Measurements from ENCODE around the gene ABI2.

DNA sequence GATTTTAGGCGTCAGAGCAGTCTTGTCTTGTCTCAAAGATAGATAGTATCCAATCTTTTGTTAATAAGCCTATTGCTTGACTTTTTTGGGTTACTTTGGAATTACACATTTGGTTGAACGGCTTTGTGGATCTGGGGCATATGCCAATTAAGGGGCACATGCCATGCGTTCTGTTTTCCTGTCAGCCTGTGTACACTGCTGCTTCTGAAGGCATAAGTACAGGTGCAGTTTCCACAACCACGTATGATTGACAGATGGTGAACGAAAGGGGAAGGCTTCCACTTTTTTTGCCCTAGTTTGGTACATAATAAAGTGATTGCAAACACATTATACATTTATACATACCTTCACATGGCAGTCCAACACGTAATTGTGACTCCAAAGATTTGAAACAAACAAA, 104.6 kb downstream of the ABI2 start:
- TF ChIP-seq POLR2A (IDR thresholded peaks at IDR 0.05) (no peak), POLR2AphosphoS5 (IDR thresholded peaks at IDR 0.05) (no peak), EP300 (IDR thresholded peaks at IDR 0.05; ENCODE audit: low read depth) (no peak)
- TF ChIP-seq, protein P1, sequence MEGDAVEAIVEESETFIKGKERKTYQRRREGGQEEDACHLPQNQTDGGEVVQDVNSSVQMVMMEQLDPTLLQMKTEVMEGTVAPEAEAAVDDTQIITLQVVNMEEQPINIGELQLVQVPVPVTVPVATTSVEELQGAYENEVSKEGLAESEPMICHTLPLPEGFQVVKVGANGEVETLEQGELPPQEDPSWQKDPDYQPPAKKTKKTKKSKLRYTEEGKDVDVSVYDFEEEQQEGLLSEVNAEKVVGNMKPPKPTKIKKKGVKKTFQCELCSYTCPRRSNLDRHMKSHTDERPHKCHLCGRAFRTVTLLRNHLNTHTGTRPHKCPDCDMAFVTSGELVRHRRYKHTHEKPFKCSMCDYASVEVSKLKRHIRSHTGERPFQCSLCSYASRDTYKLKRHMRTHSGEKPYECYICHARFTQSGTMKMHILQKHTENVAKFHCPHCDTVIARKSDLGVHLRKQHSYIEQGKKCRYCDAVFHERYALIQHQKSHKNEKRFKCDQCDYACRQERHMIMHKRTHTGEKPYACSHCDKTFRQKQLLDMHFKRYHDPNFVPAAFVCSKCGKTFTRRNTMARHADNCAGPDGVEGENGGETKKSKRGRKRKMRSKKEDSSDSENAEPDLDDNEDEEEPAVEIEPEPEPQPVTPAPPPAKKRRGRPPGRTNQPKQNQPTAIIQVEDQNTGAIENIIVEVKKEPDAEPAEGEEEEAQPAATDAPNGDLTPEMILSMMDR (IDR thresholded peaks at IDR 0.05), result no peak

Data from transverse colon (tissue), 4 donors.